ENCODE results near the gene BRWD1.

The BRWD1 gene

DNA sequence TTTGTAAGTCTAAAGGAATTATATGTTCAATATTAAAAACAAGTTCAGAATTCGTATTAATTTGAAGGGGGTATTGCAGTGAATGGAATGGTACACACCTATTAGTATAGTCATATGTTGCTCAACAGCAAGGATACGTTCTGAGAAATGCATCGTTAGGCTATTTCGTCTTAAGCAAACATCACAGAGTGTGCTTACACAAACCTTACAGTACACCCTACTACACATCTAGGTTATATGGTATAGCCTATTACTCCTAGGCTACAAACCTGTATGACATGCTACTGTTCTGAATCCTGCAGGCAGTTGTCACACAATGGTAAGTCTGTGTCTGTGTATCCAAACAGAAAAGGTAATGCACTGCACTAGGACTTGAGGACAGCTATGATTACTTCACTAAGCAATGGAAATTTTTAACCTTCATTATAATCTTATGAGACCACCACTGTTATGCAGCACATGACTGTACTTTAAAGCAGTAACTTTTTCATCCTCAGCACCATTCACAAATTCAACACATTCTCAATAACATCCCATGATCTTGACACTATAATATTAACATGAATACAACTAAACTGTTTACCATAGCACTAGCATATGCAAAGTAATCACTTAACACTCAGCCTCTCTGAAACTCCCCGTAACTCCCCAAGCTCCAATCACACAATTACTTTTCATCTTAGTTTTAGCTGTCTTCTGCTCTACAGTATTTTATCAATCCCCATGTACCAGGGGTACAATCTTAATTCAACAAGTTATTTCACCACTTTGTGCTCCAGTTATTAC lies 115.8 kb downstream of the BRWD1 start:
- Histone ChIP-seq H3K36me3 (ENCODE audit: low read length) (peaks cover 80% of the 10 kb centered on the region), H3K79me2 (ENCODE audit: insufficient read depth, low read length) (no peaks in the 10 kb centered on the region; the same call in 1 of the 2 replicates)
- TF ChIP-seq EZH2phosphoT487 (conservative IDR thresholded peaks at IDR 0.05; ENCODE audit: low read length): no peak
- TF ChIP-seq, protein P1, sequence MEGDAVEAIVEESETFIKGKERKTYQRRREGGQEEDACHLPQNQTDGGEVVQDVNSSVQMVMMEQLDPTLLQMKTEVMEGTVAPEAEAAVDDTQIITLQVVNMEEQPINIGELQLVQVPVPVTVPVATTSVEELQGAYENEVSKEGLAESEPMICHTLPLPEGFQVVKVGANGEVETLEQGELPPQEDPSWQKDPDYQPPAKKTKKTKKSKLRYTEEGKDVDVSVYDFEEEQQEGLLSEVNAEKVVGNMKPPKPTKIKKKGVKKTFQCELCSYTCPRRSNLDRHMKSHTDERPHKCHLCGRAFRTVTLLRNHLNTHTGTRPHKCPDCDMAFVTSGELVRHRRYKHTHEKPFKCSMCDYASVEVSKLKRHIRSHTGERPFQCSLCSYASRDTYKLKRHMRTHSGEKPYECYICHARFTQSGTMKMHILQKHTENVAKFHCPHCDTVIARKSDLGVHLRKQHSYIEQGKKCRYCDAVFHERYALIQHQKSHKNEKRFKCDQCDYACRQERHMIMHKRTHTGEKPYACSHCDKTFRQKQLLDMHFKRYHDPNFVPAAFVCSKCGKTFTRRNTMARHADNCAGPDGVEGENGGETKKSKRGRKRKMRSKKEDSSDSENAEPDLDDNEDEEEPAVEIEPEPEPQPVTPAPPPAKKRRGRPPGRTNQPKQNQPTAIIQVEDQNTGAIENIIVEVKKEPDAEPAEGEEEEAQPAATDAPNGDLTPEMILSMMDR (IDR thresholded peaks at IDR 0.05; ENCODE audit: insufficient read depth, low read length, poor library complexity, severe bottlenecking): no peak

DNA sequence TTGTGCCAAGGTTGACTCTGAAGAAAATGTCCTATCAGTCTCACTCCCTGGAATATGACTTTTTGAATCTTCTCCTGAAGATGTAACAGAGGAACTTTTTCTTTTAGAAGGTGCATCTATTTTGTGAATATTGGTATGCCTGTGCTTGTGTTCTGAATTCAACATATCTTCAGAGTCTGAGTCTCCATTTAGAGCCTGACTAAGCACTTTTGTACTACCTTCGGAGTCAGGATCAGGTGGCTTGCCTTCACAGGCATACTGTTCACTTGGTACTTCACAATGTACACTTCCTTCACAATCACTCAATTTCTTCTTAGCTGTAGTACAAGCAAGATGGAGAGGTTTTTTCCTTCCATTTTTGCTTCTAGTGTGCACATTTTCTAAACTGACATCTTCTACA lies 116.6 kb downstream of the BRWD1 start:
- Histone ChIP-seq H3K9ac (ENCODE audit: low read length) (no peak overlapping the region), H3K27ac (ENCODE audit: low read depth, low read length) (no peak overlapping the region), H3K79me2 (ENCODE audit: insufficient read depth, low read length) (no peaks in the 10 kb centered on the region; the same call in 1 of the 2 replicates), H3K9me3 (ENCODE audit: insufficient read depth, low read length) (no peaks in the 10 kb centered on the region), H2AFZ (ENCODE audit: low read depth, low read length, severe bottlenecking) (no peak overlapping the region), H3K36me3 (ENCODE audit: low read length) (peaks cover 73% of the 10 kb centered on the region), H3K9me2 (replicated peaks; ENCODE audit: insufficient read depth, low read length) (no peaks in the 10 kb centered on the region), H3K4me3 (ENCODE audit: insufficient read depth, low read length, poor library complexity, severe bottlenecking) (no peak overlapping the region), H3K27me3 (ENCODE audit: low read length) (no peaks in the 10 kb centered on the region), H3K4me2 (ENCODE audit: low read depth, low read length, poor library complexity, severe bottlenecking) (no peak overlapping the region), H3F3A (ENCODE audit: insufficient read depth) (0 out of 2 replicates have a peak, but pooled peaks cover 4% of the 10 kb centered on the region), H4K20me1 (ENCODE audit: low read depth, low read length) (peaks cover 8% of the 10 kb centered on the region; the same call in 1 of the 2 replicates)
- TF ChIP-seq, protein P1 (IDR thresholded peaks at IDR 0.05; ENCODE audit: insufficient read depth, low read length, poor library complexity, severe bottlenecking): no peak
- no peak for TF ChIP-seq EZH2phosphoT487 (conservative IDR thresholded peaks at IDR 0.05; ENCODE audit: low read length)

More for the DNA sequence above, 115.8 kb downstream of the BRWD1 start:
- H3K4me3 ChIP-seq (ENCODE audit: insufficient read depth, low read length, poor library complexity, severe bottlenecking): no peak overlapping the region
- H4K20me1 ChIP-seq (ENCODE audit: low read depth, low read length): peaks cover 8% of the 10 kb centered on the region; the same call in 1 of the 2 replicates
- 0 out of 2 replicates have a peak, but pooled peaks cover 2% of the 10 kb centered on the region for H3F3A ChIP-seq (ENCODE audit: insufficient read depth)
- H3K4me2 ChIP-seq (ENCODE audit: low read depth, low read length, poor library complexity, severe bottlenecking): no peak overlapping the region
- H2AFZ ChIP-seq (ENCODE audit: low read depth, low read length, severe bottlenecking): no peak overlapping the region
- no peak overlapping the region for H3K9ac ChIP-seq (ENCODE audit: low read length)
- no peaks in the 10 kb centered on the region for H3K27me3 ChIP-seq (ENCODE audit: low read length)
- no peaks in the 10 kb centered on the region for H3K9me2 ChIP-seq (replicated peaks; ENCODE audit: insufficient read depth, low read length)
- no peak overlapping the region for H3K27ac ChIP-seq (ENCODE audit: low read depth, low read length)
- no peaks in the 10 kb centered on the region for H3K9me3 ChIP-seq (ENCODE audit: insufficient read depth, low read length)

DNA sequence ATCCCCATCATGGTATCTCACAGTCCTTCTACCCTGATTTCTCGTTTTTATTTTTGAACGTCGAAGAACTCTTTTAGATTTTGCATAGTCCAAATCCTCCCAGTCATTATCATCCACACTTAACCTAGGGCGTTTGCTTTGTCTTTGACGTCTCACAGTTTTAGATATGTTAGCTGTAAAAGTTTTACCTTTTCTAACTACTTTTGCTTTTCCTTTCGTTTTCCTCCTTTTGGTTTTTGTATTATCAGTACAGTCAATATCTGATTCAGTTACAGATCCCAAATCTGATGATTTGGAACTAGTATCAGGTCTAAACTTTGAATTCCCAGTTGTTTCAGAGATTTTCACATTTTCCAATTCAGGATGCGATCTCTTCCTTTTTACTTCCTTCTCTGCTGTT lies 117.1 kb downstream of the BRWD1 start:
- Histone ChIP-seq H3K36me3 (ENCODE audit: low read length) (peaks cover 71% of the 10 kb centered on the region), H3K9me3 (ENCODE audit: insufficient read depth, low read length) (no peaks in the 10 kb centered on the region), H3K27me3 (ENCODE audit: low read length) (no peaks in the 10 kb centered on the region), H3K4me3 (ENCODE audit: insufficient read depth, low read length, poor library complexity, severe bottlenecking) (no peak overlapping the region), H3K9me2 (replicated peaks; ENCODE audit: insufficient read depth, low read length) (no peaks in the 10 kb centered on the region), H3F3A (ENCODE audit: insufficient read depth) (peaks cover 7% of the 10 kb centered on the region; the same call in 1 of the 2 replicates), H3K27ac (ENCODE audit: low read depth, low read length) (no peak overlapping the region), H2AFZ (ENCODE audit: low read depth, low read length, severe bottlenecking) (no peak overlapping the region), H4K20me1 (ENCODE audit: low read depth, low read length) (peaks cover 5% of the 10 kb centered on the region; the same call in 1 of the 2 replicates), H3K9ac (ENCODE audit: low read length) (no peak overlapping the region), H3K4me2 (ENCODE audit: low read depth, low read length, poor library complexity, severe bottlenecking) (no peak overlapping the region), H3K79me2 (ENCODE audit: insufficient read depth, low read length) (no peaks in the 10 kb centered on the region; the same call in 1 of the 2 replicates)
- TF ChIP-seq, protein P1 (IDR thresholded peaks at IDR 0.05; ENCODE audit: insufficient read depth, low read length, poor library complexity, severe bottlenecking): no peak
